GM18499 (cell line): ENCODE results near the gene GART.
"Not testable (repeated sequence)": the region's sequence is repeated elsewhere in the genome, so short reads cannot be mapped to it uniquely, and the experiment has no call there.

Experiments used
- ATAC-seq: cut with Tn5 transposase; IDR thresholded peaks from one replicate; pipeline ENCODE4 v1.9.1; 2021; ENCODE audit warnings: moderate number of reproducible peaks; ENCODE audit not compliant: insufficient read depth, unreplicated experiment

Gene GART

GRCh38 chr21:33522297-33522952, 19.5 kb downstream of the GART start:
- no peak for ATAC-seq

- no peak for ATAC-seq
Observed at GRCh38 chr21:33518899-33519298, 23.0 kb downstream of the GART start.

- ATAC-seq: no peak
Observed at GRCh38 chr21:33514229-33514628, 27.7 kb downstream of the GART start.

- no peak for ATAC-seq
Observed at GRCh38 chr21:33512481-33512880, 29.4 kb downstream of the GART start.

- ATAC-seq: no peak
Observed at GRCh38 chr21:33511639-33512038, 30.3 kb downstream of the GART start.

- ATAC-seq: no peak
Observed at GRCh38 chr21:33510826-33511225, 31.1 kb downstream of the GART start.

GRCh38 chr21:33507003-33507402, 34.9 kb downstream of the GART start:
- ATAC-seq: not testable (repeated sequence)

GRCh38 chr21:33505833-33506232, 36.1 kb downstream of the GART start:
- no peak for ATAC-seq

GRCh38 chr21:33496345-33496744, 45.6 kb downstream of the GART start:
- no peak for ATAC-seq

- no peak for ATAC-seq
Observed at GRCh38 chr21:33495743-33496142, 46.2 kb downstream of the GART start.

- no peak for ATAC-seq
Observed at GRCh38 chr21:33493756-33494155, 48.2 kb downstream of the GART start.

- no peak for ATAC-seq
Observed at GRCh38 chr21:33492571-33492970, 49.3 kb downstream of the GART start.

- ATAC-seq: peak; percentile 68
Observed at GRCh38 chr21:33491373-33492102, 50.4 kb downstream of the GART start, which contains the start of gene DNAJC28. Gene DNAJC28, minus strand, starts transcription at chr21:33491716. Its CDS starts 2,323 bp downstream, at chr21:33489393.

GRCh38 chr21:33490991-33491372, 50.9 kb downstream of the GART start:
- no peak for ATAC-seq

GRCh38 chr21:33488936-33489335, 53.0 kb downstream of the GART start:
- ATAC-seq: no peak

GRCh38 chr21:33487996-33488395, 53.9 kb downstream of the GART start:
- ATAC-seq: no peak

GRCh38 chr21:33481314-33481943, 60.5 kb downstream of the GART start:
- ATAC-seq: no peak

- ATAC-seq: no peak
Observed at GRCh38 chr21:33480481-33481103, 61.3 kb downstream of the GART start.

GRCh38 chr21:33479679-33480480, 62.0 kb downstream of the GART start, which contains the start of gene TMEM50B:
Gene TMEM50B, minus strand, starts transcription at chr21:33479974. Its CDS starts 11,089 bp downstream, at chr21:33468885.
- peak; percentile 67 for ATAC-seq
